Left lung (tissue), 10 donors: ENCODE data around the gene CXCL13. TPM values are rescaled to one million over a fixed set of nuclear protein-coding genes. Genes with fewer than 3 reads are reported as not detected.
A peak's percentile ranks its signal among the peaks of the same experiment; 100 is the strongest.
"Not testable (repeated sequence)": the region's sequence is repeated elsewhere in the genome, so short reads cannot be mapped to it uniquely, and the experiment has no call there.

Source experiments
- ATAC-seq: fragments of 200-7000 bp; cut with Tn5 transposase; one replicate; pipeline ENCODE4 v1.9.1; 2020; ENCODE audit warnings: moderate library complexity
- DNase-seq, 4 donors: peaks; one replicate each; pipeline ENCODE4 v3.0.0-alpha.2; 2013 to 2020
- H3K27ac ChIP-seq, 2 donors: fragments of 200-600 bp; sonication (generic) in 1 of 2; one replicate each; pipeline versions ENCODE4 v1.5.0 to v1.8.0; 2020 to 2021
- H3K27me3 ChIP-seq, 2 donors: fragments of 200-600 bp; sonication (generic) in 1 of 2; one replicate each; pipeline versions ENCODE4 v1.5.0 to v1.8.0; 2020 to 2021
- H3K36me3 ChIP-seq, 2 donors: fragments of 200-600 bp; sonication (generic) in 1 of 2; one replicate each; pipeline versions ENCODE4 v1.5.0 to v1.8.0; 2020 to 2021
- H3K4me1 ChIP-seq, 2 donors: fragments of 200-600 bp; one replicate each; pipeline ENCODE4 v1.8.0; 2021
- H3K4me3 ChIP-seq, 2 donors: fragments of 200-600 bp; sonication (generic) in 1 of 2; one replicate each; pipeline versions ENCODE4 v1.5.0 to v1.8.0; 2020 to 2021; ENCODE audit warnings: mild to moderate bottlenecking in 1 of 2
- H3K9me3 ChIP-seq, 2 donors: fragments of 200-600 bp; sonication (generic) in 1 of 2; one replicate each; pipeline versions ENCODE4 v1.5.0 to v1.8.0; 2020 to 2021
- intact Hi-C, 2 donors: fragments of 100-400 bp; cut with DNase I; formaldehyde crosslinking; loops; one replicate each; pipeline versions ENCODE4 v1.11.2 to v1.14.2; 2022
- polyA plus RNA-seq, 6 donors: library from polyadenylated mRNA; unstranded; fragments of 120-200 nt; gene quantifications; one replicate each; pipeline ENCODE4 v1.2.1, GENCODE V29; 2013; ENCODE audit not compliant: insufficient read length in 6 of 6
- total RNA-seq, 2 donors: library from RNA; stranded (reverse); fragmentation: NEBNext Ultra II Directional; extraction: Animal tissue kit (Norgen Biotek cat#: 25700); gene quantifications; one replicate each; pipeline ENCODE4 v1.2.1, GENCODE V29; 2021
- TF ChIP-seq, protein P1 (sequence below), 2 donors: fragments of 200-600 bp; sonication (generic) in 1 of 2; IDR thresholded peaks; one replicate each; pipeline versions ENCODE4 v1.5.0 to v1.8.0; 2021; ENCODE audit warnings: antibody characterized with exemption in 2 of 2
- donor health status: DM: no; HTN: yes; CAD: no.
- donor health status: DM: no; HTN: no; CAD: no.

The CXCL13 gene
- total and polyA plus RNA-seq, 8 donors = 0.27 to 3.5 (median 0.58) TPM; not detected in 1

GRCh38 chr4:77635246-77635645 lies 29.6 kb downstream of the CXCL13 start:
- DNase-seq (no peak), ATAC-seq (no peak)
- Histone ChIP-seq H3K27ac (no peak overlapping the region), H3K4me3 (no peak overlapping the region), H3K36me3 (no peaks in the 10 kb centered on the region), H3K4me1 (no peaks in the 10 kb centered on the region), H3K9me3 (no peaks in the 10 kb centered on the region), H3K27me3 (no peaks in the 10 kb centered on the region)
- TF ChIP-seq, protein P1, sequence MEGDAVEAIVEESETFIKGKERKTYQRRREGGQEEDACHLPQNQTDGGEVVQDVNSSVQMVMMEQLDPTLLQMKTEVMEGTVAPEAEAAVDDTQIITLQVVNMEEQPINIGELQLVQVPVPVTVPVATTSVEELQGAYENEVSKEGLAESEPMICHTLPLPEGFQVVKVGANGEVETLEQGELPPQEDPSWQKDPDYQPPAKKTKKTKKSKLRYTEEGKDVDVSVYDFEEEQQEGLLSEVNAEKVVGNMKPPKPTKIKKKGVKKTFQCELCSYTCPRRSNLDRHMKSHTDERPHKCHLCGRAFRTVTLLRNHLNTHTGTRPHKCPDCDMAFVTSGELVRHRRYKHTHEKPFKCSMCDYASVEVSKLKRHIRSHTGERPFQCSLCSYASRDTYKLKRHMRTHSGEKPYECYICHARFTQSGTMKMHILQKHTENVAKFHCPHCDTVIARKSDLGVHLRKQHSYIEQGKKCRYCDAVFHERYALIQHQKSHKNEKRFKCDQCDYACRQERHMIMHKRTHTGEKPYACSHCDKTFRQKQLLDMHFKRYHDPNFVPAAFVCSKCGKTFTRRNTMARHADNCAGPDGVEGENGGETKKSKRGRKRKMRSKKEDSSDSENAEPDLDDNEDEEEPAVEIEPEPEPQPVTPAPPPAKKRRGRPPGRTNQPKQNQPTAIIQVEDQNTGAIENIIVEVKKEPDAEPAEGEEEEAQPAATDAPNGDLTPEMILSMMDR (IDR thresholded peaks at IDR 0.05) = no peak
- intact Hi-C loops = no loop called here

GRCh38 chr4:77635876-77636275 lies 30.3 kb downstream of the CXCL13 start:
- intact Hi-C loops = no loop called here
- H3K27ac ChIP-seq = no peak overlapping the region
- no peaks in the 10 kb centered on the region for H3K27me3 ChIP-seq
- ATAC-seq (peak; percentile 17), DNase-seq (no peak)
- TF ChIP-seq, protein P1 (IDR thresholded peaks at IDR 0.05) = no peak
- H3K4me3 ChIP-seq = no peak overlapping the region
- no peaks in the 10 kb centered on the region for H3K9me3 ChIP-seq
- no peaks in the 10 kb centered on the region for H3K4me1 ChIP-seq
- H3K36me3 ChIP-seq = no peaks in the 10 kb centered on the region

DNA sequence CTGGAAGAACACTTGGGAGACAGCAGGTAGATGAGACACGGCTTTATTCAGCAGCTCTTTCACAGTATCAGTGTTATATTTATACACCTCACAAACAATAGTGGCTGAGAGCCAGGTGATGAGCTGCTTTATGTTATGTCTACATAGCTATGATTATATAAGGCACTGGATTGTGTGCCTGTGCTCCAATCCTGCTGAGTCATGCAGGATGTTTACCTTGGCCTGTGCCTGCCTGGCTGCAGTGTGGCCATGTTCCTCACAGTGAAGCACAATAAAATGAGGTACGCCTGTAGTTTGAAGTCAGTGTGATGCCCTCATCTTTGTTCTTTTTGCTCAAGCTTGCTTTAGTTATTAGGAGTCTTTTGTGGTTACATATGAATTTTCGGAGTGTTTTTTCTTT lies 31.3 kb downstream of the CXCL13 start:
- no peak overlapping the region for H3K4me3 ChIP-seq
- TF ChIP-seq, protein P1 (IDR thresholded peaks at IDR 0.05) = no peak
- H3K27ac ChIP-seq = no peak overlapping the region
- DNase-seq (no peak), ATAC-seq (peak; percentile 65)
- no peaks in the 10 kb centered on the region for H3K9me3 ChIP-seq
- H3K36me3 ChIP-seq = no peaks in the 10 kb centered on the region
- intact Hi-C loops = no loop called here
- no peaks in the 10 kb centered on the region for H3K4me1 ChIP-seq
- H3K27me3 ChIP-seq = no peaks in the 10 kb centered on the region

DNA sequence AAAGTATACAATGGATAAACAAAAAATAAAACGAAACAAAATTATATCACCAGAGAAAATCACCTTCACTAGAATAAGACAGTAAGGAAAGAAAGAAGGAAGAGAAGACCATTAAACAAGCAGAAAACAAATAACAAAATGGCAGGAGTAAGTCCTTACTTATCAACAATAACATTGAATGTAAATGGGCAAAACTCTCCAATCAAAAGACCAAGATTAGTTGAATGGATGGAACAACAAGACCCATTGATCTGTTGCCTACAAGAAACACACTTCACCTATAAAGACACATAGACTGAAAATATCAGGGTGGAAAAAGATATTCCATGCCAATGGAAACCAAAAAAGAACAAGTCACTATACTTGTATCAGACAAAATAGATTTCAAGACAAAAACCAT lies 38.4 kb downstream of the CXCL13 start:
- H3K36me3 ChIP-seq, H3K4me1 ChIP-seq, intact Hi-C loops, H3K27ac ChIP-seq, H3K4me3 ChIP-seq, DNase-seq, ATAC-seq, H3K27me3 ChIP-seq: not testable (repeated sequence)
- H3K9me3 ChIP-seq = peaks cover 0 to 27% of the 10 kb centered on the region in 2 donors

DNA sequence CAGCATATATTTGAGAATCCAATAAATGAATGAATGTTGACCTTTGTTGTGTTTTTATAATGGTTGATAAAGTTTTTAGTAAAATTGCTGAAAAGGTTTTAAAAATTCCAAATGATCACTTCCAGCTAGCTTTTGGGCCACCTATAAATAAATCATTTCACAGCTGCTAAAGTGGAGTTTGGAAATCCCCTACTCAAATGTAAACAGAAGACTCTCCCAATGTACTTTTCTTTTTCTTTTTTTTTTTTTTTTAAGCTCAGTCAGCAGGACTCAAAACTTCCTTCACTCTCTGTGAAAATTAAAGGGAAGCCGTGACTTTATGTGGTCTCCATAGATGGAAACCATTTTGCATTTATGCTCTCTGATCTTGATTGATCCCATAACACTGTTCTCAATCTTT lies 45.2 kb downstream of the CXCL13 start:
- no peak for ATAC-seq
- peaks cover 0 to 5% of the 10 kb centered on the region in 2 donors for H3K4me1 ChIP-seq
- no peak overlapping the region for H3K27ac ChIP-seq
- no peak for DNase-seq
- TF ChIP-seq, protein P1 (IDR thresholded peaks at IDR 0.05) = no peak
- H3K9me3 ChIP-seq = peaks cover 0 to 14% of the 10 kb centered on the region in 2 donors
- no peaks in the 10 kb centered on the region for H3K27me3 ChIP-seq
- H3K36me3 ChIP-seq = no peaks in the 10 kb centered on the region
- intact Hi-C loops = no loop called here
- no peak overlapping the region for H3K4me3 ChIP-seq

- Histone ChIP-seq H3K27me3 (no peaks in the 10 kb centered on the region), H3K27ac (no peak overlapping the region), H3K9me3 (peaks cover 0 to 4% of the 10 kb centered on the region in 2 donors), H3K4me1 (peaks cover 0 to 5% of the 10 kb centered on the region in 2 donors), H3K36me3 (no peaks in the 10 kb centered on the region), H3K4me3 (no peak overlapping the region)
- DNase-seq (no peak), ATAC-seq (peak; percentile 26)
- TF ChIP-seq, protein P1 (IDR thresholded peaks at IDR 0.05) = no peak
- intact Hi-C loops = no loop called here
Observed at GRCh38 chr4:77651820-77652219, 46.2 kb downstream of the CXCL13 start.
